Spleen (tissue), 11 donors: ENCODE results near the gene CPTP. TPM values are rescaled to one million over a fixed set of nuclear protein-coding genes. Genes with fewer than 3 reads are reported as not detected.

Experiments
- DNase-seq: peaks from one replicate; pipeline ENCODE4 v3.0.0-alpha.2; 2020
- H3K27ac ChIP-seq, 8 donors: fragments of 200-600 bp; sonication (generic) in 7 of 8; 1 replicate in 4 of 8; 2 replicates in 4 of 8; pipeline versions ENCODE4 v1.5.0 to v1.8.0; 2016 to 2021; ENCODE audit warnings: inconsistent platforms in 4 of 8, mild to moderate bottlenecking in 4 of 8, moderate library complexity in 1 of 8
- H3K27me3 ChIP-seq, 7 donors: fragments of 200-600 bp; sonication (generic) in 6 of 7; replicated peaks in 1 of 7; 1 replicate in 4 of 7; 2 replicates in 3 of 7; pipeline versions ENCODE4 v1.5.0 to v1.8.0; 2016 to 2021; ENCODE audit warnings: inconsistent platforms in 3 of 7, mild to moderate bottlenecking in 1 of 7
- H3K36me3 ChIP-seq, 6 donors: fragments of 200-600 bp; sonication (generic) in 5 of 6; 1 replicate in 4 of 6; 2 replicates in 2 of 6; pipeline versions ENCODE4 v1.5.0 to v1.8.0; 2016 to 2021; ENCODE audit warnings: inconsistent platforms in 2 of 6
- H3K4me1 ChIP-seq, 6 donors: fragments of 200-600 bp; sonication (generic) in 5 of 6; 1 replicate in 3 of 6; 2 replicates in 3 of 6; pipeline versions ENCODE4 v1.5.0 to v1.8.0; 2016 to 2021; ENCODE audit warnings: inconsistent platforms in 3 of 6
- H3K4me3 ChIP-seq, 8 donors: fragments of 200-600 bp; sonication (generic) in 7 of 8; 1 replicate in 4 of 8; 2 replicates in 4 of 8; pipeline versions ENCODE4 v1.5.0 to v1.8.0; 2016 to 2021; ENCODE audit warnings: inconsistent platforms in 4 of 8, mild to moderate bottlenecking in 4 of 8, moderate library complexity in 2 of 8
- H3K9me3 ChIP-seq, 8 donors: fragments of 200-600 bp; sonication (generic) in 7 of 8; 1 replicate in 4 of 8; 2 replicates in 4 of 8; pipeline versions ENCODE4 v1.5.0 to v1.8.0; 2016 to 2021; ENCODE audit warnings: inconsistent platforms in 4 of 8
- CTCF ChIP-seq, 11 experiments: fragments of 200-600 bp in 7 of 11; fragments of 450-650 bp in 4 of 11; sonication (generic) in 4 of 11; IDR thresholded peaks in 8 of 11; conservative IDR thresholded peaks in 3 of 11; 1 replicate in 7 of 11; 2 replicates in 4 of 11; pipeline versions ENCODE4 v1.4.0 to v1.8.0; 2016 to 2021; ENCODE audit warnings: antibody characterized with exemption in 11 of 11, inconsistent platforms in 4 of 11, mild to moderate bottlenecking in 1 of 11
- POLR2A ChIP-seq, 3 donors: fragments of 450-650 bp; IDR thresholded peaks; one replicate each; pipeline ENCODE4 v1.5.1; 2017; ENCODE audit warnings: antibody characterized with exemption in 3 of 3, mild to moderate bottlenecking in 1 of 3
- POLR2AphosphoS5 ChIP-seq, 3 donors: sonication (generic); formaldehyde crosslinking; IDR thresholded peaks; one replicate each; pipeline ENCODE4 v1.5.1; 2017; ENCODE audit warnings: antibody characterized with exemption in 3 of 3
- WGBS, 5 donors: extraction: QIAGEN DNeasy Blood & Tissue Kit in 3 of 5; methylation state at CpG; one replicate each; pipeline versions ENCODE4 v1.1.5 to v1.1.7; 2013 to 2018; 5-methylcytosine and 5-hydroxymethylcytosine counted together
- intact Hi-C: fragments of 100-400 bp; cut with DNase I; formaldehyde crosslinking; loops from one replicate; pipeline ENCODE4 v1.15.0; 2023; ENCODE audit warnings: low total_unique reads
- polyA plus RNA-seq, 3 donors: library from polyadenylated mRNA; stranded (reverse); fragments of 200-250 nt; gene quantifications; one replicate each; pipeline ENCODE4 v1.2.1, GENCODE V29; 2013
- total RNA-seq, 7 donors: library from RNA; depleted of rRNA in 3 of 7; stranded (reverse); fragments of >200 nt in 3 of 7; fragmentation: NEBNext Ultra II Directional in 4 of 7; extraction: Animal tissue kit (Norgen Biotek cat#: 25700) in 4 of 7; gene quantifications; one replicate each; pipeline versions ENCODE4 v1.1.0 to v1.2.1, GENCODE V29; 2016 to 2021
- donor health status: healthy with polysubstance abuse.
- donor health status: DM: no; HTN: no; CAD: no; lungs with moderate emphysema.
- donor health status: DM: no; HTN: no; CAD: no.
- donor health status: Bipolar disorder and iron deficiency.
- donor health status: healthy.
- donor health status: DM: no; HTN: no; CAD: no.
- donor health status: DM: yes; HTN: yes; CAD: no.

Gene CPTP
- total and polyA plus RNA-seq, 10 donors, result 7.5 to 42.1 (median 25.9) TPM

DNA sequence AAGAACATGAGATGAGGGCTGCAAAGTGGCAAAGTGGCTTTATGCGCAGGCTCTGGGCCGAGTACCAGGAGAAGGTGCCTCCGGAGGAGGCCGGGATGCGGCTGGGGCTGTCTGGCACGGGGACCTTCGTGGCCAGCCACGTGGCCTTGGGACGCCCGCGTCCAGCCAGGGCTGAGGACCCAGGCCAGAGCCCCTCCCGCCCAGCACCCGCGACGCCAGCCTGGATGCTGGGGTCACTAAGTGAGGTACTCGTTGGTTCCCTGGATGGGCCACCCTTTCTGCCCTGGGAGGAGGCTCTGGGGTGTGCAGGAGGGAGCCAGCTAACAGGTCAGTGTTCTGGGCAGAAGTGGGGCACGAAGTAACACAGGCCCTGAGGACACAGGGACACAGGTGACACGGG, 31.8 kb upstream of the CPTP start:
- peaks cover 0 to 21% (median 9%) of the 10 kb centered on the region in 6 donors for H3K4me1 ChIP-seq
- TF ChIP-seq POLR2A (IDR thresholded peaks at IDR 0.05), result no peak
- no peak for TF ChIP-seq POLR2AphosphoS5 (IDR thresholded peaks at IDR 0.05)
- no peak for TF ChIP-seq CTCF (IDR thresholded peaks at IDR 0.05 in 8 of 11, conservative IDR thresholded peaks at IDR 0.05 in 3 of 11)
- DNase-seq, result peak; percentile 75
- H3K4me3 ChIP-seq, result no peak overlapping the region
- H3K27ac ChIP-seq, result no peak overlapping the region
- H3K36me3 ChIP-seq, result peaks cover 0 to 49% (median 6%) of the 10 kb centered on the region in 6 donors
- 85 to 97% (median 90%) methylated on average over 13 to 18 of the region's 18 CpGs for WGBS, 5 donors
- H3K9me3 ChIP-seq, result no peaks in the 10 kb centered on the region
- peaks cover 0 to 4% (median 0%) of the 10 kb centered on the region in 7 donors for H3K27me3 ChIP-seq
- intact Hi-C loops, result loop anchor here (2.0 kb wide), 1 partner anchor 170 kb away; no protein-coding TSS in a partner anchor

DNA sequence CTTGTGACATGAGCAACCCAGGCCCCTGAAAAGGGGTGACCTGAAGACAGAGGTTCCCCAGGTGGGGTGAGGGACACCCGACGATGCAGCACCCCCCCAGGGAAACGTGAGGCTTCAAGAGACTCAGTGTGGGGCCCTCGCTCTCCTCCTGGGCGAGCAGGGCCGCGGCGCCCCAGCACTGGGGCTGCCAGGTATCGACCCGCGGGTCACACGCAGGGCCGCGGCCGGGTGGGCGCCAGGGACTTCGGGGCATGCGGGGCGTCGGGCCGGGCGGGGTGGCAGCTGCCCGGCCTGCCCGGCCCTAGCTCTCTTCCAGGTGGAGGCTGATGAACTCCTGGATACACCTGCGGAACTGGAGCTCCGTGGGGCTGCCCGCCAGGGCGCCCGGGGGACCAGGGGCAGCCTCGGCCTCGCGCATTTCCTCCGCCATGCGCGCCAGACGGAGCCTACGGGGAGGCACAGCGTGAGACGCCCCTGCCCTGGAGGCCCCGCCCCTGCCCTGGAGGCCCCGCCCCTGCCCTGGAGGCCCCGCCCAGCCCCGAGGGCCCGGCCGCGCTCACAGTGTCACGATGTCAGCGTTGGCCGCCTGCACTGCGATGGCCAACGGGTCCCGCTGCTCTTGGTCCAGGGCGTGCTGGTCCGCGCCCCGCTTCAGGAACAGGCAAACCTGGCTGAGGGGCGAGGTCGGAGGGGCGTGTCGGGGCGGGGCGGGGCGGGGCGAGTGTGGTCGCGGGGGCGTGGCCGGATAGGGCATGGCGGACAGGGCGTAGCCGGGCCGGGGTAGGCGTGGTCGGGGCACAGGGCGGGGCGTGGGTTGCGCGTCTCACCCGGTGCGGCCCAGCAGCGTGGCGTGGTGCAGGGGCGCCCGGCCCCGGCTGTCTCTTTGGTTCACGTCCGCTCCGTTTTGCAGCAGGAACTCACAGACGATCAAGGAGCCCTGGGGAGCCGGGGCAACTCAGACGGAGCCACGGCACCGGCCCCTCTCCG, 31.0 kb upstream of the CPTP start:
- H3K4me3 ChIP-seq, result no peak overlapping the region
- intact Hi-C loops, result loop anchor here (2.0 kb wide), 1 partner anchor 171 kb away; no protein-coding TSS in a partner anchor
- H3K9me3 ChIP-seq, result no peaks in the 10 kb centered on the region
- DNase-seq, result peak; percentile 70
- peaks cover 0 to 22% (median 8%) of the 10 kb centered on the region in 6 donors for H3K4me1 ChIP-seq
- WGBS, 5 donors, result 80 to 93% (median 88%) methylated on average over 37 to 94 of the region's 94 CpGs
- H3K27me3 ChIP-seq, result peaks cover 0 to 4% (median 0%) of the 10 kb centered on the region in 7 donors
- peaks cover 0 to 55% (median 7%) of the 10 kb centered on the region in 6 donors for H3K36me3 ChIP-seq
- no peak for TF ChIP-seq CTCF (IDR thresholded peaks at IDR 0.05 in 8 of 11, conservative IDR thresholded peaks at IDR 0.05 in 3 of 11)
- peak in 1 of 3 donors; percentile 15 for TF ChIP-seq POLR2AphosphoS5 (IDR thresholded peaks at IDR 0.05)
- H3K27ac ChIP-seq, result no peak overlapping the region

DNA sequence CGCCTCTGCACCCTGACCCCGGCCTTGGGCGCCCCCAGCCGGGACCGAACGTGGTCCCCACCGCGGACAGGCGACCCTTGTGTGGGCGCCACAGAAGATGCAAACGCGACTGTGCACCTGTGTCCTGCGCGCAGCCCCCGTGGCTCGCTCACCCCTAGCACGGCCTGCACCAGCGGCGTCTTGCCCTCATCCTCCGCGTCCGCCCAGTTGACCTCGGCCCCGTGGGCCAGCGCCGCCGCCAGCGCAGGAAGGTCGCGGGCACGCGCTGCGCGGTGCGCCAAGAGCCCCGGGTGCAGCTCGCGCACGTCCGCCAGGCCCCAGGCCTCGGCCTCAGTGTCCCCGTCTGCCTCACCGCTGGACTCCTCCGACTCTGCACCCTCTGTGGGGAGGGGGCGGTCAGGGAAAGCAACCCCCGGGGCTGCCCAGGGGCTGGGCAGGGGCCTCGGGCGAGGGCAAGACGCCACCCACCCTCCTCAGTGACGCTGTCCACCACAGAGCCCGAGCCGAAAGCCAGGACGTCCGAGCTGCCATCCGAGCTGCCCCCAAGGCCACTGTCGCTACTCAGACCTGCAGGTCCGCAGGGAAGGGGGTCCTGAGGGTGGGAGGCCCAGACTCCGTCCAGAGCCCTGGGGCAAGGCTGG, 30.2 kb upstream of the CPTP start:
- Histone ChIP-seq H3K9me3 (no peaks in the 10 kb centered on the region), H3K4me3 (no peak overlapping the region), H3K4me1 (peaks cover 0 to 28% (median 10%) of the 10 kb centered on the region in 6 donors), H3K36me3 (peaks cover 0 to 59% (median 7%) of the 10 kb centered on the region in 6 donors), H3K27me3 (peaks cover 0 to 4% (median 0%) of the 10 kb centered on the region in 7 donors), H3K27ac (no peak overlapping the region)
- DNase-seq, result no peak
- 86 to 96% (median 92%) methylated on average over 25 to 58 of the region's 58 CpGs for WGBS, 5 donors
- intact Hi-C loops, result no loop called here
- TF ChIP-seq CTCF (IDR thresholded peaks at IDR 0.05 in 8 of 11, conservative IDR thresholded peaks at IDR 0.05 in 3 of 11) (no peak), POLR2A (IDR thresholded peaks at IDR 0.05) (no peak), POLR2AphosphoS5 (IDR thresholded peaks at IDR 0.05) (no peak)
